Epidermal melanocyte (primary cell): Measurements from ENCODE around the gene BLZF1.
A peak's percentile ranks its signal among the peaks of the same experiment; 100 is the strongest.
"Not testable (repeated sequence)": the region's sequence is repeated elsewhere in the genome, so short reads cannot be mapped to it uniquely, and the experiment has no call there.

Source experiments
- DNase-seq: peaks from one replicate; pipeline ENCODE4 v3.0.0; 2011; ENCODE audit warnings: low spot score; ENCODE audit not compliant: insufficient read length

Gene BLZF1, protein sequence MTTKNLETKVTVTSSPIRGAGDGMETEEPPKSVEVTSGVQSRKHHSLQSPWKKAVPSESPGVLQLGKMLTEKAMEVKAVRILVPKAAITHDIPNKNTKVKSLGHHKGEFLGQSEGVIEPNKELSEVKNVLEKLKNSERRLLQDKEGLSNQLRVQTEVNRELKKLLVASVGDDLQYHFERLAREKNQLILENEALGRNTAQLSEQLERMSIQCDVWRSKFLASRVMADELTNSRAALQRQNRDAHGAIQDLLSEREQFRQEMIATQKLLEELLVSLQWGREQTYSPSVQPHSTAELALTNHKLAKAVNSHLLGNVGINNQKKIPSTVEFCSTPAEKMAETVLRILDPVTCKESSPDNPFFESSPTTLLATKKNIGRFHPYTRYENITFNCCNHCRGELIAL

DNA sequence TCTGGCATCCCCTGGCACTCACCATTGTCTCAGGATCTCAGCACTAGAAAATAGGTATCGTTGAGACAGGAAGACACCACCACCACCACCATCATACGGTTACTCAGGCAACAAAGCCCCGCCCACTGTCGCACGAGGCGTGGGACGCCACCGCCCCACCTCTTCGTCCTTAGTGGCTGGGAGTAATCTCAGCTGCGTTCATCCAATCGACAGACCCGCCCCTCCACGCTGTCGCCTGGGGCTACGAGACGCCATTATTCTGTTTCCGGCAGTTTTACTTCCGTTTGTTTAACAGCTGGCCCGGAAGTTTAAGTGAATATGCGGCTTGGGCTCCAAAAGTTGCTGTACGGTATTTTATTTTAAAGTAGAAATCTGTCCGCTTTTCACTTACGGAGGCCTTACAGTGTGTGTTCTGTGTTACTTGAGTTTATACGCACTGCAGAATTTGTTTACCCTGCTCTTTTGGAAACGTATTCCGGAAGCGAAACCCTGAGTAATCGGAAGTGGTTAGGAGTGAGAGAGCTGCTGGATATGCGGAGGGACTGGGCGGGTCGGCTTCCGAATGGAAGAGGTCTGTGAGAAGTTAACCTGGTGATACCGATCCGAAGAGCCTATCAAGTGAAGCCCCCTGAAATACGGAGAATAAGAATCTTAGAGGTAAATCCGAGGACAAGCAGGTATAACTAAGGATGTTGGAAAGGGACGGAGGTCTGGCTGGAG is at the start of gene BLZF1, which contains the start of gene NME7:
BLZF1 (plus strand) TSS at position 510 of the 720 bp plus-strand sequence. CDS start 1,328 bp downstream, outside the sequence.
NME7 (minus strand) TSS at position 112 of the 720 bp plus-strand sequence; CDS start at position 25, 87 bp downstream.
- DNase-seq: peak; percentile 80

DNA sequence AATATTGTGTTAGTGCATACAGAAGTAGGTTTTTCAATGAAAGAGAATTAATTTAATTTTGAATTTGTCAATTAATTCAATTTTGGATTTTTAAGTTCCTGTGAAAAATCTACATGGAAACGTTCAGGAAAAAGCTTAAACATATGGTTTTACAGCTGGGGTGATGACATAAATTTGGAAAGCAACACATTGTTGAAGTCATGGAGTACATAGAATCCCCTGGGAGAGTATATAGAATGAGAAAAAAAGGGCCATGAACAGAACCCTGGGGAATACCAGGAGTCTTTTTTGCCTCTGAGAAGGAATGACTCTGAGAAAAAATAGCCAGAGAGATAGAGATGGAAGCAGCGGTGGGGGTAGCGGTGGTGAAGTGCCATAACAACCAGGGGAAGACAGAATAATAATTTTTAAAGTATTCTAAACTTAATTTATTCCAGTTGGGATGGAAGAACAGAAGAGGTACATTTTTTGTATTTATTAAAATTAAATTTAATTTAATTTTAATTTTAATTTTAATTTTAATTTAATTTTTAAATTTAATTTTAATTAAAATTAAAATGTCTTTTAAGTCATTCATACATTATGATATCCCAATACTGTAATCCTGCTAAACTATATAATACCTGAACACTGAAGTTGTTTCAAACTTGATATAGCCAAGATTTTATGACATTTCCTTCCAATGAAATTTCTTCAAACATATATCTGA is 49.3 kb upstream of the BLZF1 start:
- no peak for DNase-seq

DNA sequence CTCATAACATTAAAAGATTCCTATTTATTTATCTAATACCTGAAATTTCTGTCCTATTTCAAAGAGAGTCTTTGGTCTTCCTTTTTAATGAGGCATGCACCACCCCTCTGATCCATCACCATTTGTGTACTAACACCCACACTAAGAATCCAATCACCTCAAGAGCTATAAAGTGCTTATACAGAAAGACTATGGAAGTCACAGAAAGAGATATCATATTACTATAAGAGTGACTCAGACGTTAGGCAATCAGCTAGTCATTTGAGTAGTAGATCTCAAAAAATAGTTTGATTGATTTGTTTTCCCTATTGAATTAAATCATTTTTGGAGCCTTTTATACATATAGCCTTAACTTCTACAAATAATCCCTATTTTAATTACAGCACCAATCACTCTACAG is 46.5 kb upstream of the BLZF1 start:
- DNase-seq: no peak

DNA sequence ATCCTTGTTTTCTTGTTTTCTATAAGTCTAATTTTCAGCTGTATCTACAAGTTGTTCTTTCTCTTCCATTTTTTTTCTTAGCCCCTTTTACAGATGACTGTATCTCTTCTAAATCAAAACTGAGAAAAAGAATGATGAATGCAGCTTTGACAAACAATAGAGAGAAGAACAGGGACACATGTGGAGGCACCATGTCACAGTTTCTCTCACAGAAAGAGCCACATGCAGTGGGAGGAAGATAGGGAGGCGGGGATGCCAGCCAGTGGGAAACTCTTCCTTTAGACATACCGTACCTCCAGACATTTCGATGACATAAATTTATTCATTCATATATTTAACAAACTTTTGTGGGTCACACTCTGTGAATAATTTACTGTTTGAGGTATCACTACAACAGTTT is 45.9 kb upstream of the BLZF1 start:
- no peak for DNase-seq

DNA sequence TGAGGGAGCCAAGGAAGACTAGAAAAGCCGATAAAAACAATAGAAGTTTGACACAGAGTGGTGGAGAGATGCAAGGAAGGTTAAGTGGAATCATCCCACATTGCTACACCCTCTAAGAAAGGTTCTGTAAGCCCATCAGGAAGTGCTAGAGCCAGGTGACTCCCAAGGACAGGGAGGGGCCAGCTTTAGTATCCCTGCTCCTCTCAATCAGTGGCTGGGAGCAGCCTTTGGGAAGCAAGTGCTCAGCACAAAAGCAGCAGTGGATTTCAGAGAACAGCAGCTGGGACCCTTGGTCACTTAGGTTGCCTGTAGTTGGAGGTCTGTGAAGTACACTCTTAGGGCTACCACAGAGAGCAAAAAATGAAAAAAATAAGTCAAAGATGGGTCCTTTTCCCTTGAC is 42.9 kb upstream of the BLZF1 start:
- DNase-seq: no peak

DNA sequence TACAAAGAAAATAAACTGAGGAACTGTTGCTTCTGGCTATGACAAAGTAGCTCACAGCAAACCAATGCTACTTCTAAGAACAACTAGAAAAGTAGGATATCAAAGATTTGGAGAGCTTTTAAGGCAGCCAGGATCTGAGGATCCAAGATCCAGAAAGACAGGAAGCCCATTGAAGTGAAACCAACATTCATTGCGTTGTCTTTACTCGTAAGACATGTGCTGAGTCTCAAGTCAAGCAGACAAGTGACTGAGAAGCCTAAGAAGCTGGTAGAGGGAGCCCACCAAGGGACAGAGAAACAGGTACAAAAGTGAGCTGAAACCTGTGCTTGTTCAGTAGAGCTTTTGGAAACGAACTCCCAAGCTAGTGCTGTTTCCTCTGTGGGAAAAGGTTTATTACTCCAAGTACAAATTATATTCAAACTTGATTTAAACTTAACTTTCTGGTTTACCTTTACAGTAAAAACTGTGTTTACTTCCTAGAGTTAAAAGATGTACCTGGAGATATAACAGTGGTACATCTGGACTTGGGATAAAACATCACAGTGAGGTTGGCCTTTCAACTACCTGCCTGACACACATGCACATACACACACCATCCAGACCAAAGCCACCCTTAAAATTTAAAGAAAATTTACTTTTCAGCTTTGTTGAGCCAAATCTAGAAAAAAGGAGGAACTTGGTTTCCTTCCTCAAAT is 41.6 kb upstream of the BLZF1 start:
- no peak for DNase-seq

DNA sequence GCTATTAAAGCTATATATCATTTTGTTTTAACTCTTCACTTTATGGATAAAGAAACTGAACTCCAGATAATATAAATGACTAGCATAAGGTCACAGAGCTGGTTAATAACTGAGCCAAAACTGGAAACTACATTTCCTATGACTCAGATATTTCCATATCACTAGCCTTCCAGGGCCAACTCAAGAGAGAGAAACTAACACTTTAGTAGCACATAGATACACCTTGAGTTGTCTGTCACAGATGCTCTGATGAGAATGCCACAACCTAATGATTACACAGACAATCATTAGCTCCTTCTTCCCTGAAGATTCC is 41.1 kb upstream of the BLZF1 start:
- no peak for DNase-seq

DNA sequence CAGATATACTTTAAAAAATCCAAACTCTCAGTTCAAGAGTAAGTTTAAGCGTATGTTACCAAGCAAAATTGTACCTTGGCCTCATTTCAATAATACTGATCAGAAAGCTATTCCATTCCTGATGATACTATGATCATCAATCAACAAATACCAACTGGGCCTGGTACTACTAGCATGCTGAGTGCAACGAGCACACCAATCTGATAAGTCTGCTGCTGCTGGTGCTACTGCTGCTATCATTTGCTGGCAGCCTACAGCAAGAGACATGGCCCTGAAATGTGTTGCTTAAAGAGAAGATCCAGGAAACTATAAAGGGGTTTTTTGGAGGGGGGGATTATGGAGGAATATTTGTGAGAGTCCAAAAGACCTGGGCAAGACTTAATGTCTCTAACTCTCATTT is 40.1 kb upstream of the BLZF1 start:
- no peak for DNase-seq

DNA sequence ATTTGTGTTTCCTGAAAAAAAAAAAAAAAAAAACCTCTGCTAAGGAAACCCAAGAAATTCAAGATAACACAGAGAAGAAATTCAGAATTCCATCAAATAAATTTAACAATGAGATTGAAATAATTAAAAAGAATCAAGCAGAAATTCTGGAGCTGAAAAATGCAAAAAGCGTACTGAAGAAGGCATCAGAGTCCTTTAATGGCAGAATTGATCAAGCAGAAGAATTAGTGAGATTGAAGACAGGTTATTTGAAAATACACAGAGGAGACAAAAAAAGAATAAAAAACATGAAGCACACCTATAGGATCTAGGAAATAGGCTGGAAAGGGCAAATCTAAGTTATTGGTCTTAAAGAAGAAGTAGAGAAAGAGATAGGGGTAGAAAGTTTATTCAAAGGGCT is 38.6 kb upstream of the BLZF1 start:
- no peak for DNase-seq

DNA sequence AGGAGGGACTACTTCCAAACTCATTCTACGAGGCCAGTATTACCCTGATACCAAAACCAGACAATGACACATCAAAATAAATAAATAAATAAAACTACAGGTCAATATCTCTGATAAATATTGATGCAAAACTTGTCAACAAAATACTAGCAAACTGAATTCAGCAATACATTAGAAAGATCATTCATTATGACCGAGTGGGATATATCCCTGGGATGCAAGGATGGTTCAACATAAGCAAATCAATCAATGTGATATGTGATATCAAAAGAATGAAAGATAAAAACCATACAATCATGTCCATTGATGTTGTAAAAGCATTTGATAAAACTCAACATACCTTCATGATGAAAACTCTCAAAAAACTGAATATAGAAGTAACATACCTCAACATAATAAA is 37.1 kb upstream of the BLZF1 start:
- DNase-seq: no peak

DNA sequence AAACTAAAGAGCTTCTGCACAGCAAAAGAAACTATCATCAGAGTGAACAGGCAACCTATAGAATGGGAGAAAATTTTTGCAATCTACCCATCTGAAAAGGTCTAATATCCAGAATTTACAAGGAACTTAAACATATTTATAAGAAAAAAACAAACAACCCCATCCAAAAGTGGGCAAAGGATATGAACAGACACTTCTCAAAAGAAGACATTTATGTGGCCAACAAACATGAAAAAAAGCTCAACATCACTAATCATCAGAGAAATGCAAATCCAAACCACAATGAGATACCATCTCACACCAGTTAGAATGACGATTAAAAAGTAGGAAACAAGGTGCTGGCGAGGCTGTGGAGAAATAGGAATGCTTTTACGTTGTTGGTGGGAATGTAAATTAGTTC is 33.3 kb upstream of the BLZF1 start:
- not testable (repeated sequence) for DNase-seq

DNA sequence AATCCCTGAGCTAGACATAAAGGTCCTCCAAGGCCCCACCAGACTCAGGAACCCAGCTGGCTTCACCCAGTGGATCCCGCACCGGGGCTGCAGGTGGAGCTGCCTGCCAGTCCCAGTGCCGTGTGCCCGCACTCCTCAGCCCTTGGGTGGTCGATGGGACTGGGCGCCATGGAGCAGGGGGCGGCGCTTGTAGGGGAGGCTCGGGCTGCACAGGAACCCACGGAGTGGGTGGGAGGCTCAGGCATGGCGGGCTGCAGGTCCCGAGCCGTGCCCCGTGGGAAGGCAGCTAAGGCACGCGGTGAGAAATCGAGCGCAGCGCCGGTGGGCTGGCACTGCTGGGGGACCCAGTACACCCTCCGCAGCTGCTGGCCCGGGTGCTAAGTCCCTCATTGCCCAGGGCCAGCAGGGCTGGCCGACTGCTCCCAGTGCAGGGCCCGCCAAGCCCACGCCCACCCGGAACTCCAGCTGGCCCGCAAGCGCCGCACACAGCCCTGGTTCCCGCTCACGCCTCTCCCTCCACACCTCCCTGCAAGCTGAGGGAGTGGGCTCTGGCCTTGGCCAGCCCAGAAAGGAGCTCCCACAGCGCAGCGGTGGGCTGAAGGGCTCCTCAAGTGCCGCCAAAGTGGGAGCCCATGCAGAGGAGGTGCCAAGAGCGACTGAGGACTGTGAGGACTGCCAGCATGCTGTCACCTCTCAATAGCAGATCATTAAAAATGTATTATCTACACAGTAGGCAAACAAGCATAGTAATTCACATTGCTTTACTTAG is 30.9 kb upstream of the BLZF1 start:
- not testable (repeated sequence) for DNase-seq

DNA sequence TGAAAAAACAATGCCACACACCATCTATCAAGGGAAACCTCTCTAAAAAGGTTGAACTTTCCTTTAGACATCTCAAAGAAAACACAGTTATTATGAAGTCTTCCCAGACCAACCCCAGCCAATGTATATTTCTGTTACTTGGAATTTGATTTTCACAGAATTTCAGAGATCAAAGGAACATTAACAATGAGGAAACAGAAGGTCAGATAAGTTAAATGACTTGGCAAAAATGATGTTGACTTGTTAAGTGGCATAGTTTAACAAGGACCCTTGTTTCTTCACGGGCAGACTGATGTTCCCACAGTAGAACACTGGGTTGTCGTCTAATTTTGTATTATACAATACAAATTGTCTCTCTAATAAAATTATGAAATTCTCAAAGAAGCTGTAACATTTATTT is 29.4 kb upstream of the BLZF1 start:
- no peak for DNase-seq

DNA sequence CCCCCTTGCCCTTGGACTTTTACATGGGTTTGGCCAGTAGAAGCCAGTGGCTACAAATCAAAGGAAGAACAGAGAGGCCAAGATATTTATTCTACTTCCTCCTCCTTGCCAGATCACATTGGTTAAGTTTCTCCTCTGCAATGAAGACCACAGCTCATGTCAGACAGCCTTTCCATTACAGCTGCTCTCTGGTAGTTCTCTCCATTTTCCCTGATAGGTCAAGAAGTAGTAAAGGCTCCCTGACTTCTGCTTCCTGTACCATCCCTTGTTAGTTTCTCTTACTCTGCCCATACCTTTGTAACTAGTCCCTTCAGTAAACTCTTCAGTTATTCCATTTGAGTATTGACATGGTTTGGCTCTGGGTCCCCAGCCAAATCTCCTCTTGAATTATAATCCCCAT is 28.2 kb upstream of the BLZF1 start:
- DNase-seq: no peak

DNA sequence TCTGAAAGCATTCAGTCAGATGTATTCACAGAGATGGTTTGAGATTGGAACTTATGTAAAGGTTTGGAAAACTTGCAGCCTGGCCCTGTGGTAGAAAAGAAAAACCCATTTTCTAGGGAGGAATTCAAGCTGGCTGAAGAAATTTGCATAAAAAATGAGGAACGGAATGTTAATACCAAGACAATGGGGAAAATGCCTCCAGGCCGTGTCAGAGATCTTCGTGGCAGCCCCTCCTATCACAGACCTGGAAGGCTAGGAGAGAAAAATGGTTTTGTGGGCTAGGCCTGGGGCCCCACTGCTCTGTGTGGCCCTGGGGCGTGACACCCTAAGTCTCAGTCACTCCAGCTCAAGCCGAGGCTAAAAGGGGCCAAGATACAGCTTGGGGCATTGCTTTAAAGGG is 27.1 kb upstream of the BLZF1 start:
- DNase-seq: no peak

DNA sequence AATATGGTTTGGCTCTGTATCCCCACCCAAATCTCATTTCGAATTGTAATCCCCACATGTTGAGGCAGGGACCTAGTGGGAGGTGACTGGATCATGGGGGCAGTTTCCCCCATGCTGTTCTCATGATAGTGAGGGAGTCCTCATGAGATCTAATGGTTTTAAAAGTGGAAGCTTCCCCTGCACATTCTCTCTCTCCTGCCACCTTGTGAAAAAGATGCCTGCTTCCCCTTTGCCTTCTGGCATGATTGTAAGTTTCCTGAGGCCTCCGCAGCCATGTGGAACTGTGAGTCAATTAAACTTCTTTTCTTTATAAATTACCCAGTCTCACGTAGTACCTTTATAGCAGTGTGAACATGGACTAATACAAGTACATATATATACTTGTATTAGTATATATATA is 25.9 kb upstream of the BLZF1 start:
- DNase-seq: not testable (repeated sequence)

DNA sequence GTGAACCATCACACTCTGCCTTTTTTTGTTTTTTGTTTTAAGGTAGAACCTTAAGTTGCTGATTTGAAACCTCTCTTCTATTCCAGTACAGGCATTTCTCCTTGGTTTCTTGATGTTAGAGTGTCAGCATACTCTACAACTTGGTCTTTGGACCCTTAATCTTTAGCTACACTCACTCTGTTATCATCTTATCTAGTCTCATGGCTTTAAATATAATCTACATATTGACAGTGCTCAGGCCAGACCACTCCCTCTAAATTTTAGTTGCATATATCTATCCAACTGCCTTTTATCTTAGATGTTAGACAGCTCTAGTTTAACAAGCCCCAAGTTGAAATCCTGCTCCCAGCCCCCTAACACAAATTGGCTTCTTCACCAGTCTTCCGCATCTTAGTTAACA is 22.5 kb upstream of the BLZF1 start:
- no peak for DNase-seq

DNA sequence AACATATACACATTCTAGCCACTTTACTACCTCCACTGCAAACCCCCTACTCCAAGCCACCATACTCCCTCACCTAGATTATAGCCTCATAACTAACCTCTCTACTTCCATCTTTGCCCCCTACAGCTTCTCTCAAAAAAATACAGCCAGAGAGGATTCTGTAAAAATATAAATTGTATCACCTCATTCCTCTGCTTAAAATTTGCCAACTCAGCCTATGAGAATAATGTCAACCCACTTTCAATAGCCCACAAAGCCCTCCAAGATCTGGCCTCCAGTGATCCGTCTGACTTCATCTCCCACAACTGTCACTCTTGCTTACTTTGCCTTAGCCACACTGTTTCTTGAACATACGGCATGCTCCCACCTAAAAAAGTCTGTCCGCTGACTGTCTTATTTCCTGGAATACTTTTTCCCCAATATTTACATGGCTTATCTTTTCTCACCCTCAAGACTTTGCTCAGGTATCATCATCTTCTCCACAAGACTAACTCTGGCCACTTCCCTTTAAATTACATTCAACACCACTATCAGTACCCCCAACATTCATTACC is 21.9 kb upstream of the BLZF1 start:
- DNase-seq: no peak

DNA sequence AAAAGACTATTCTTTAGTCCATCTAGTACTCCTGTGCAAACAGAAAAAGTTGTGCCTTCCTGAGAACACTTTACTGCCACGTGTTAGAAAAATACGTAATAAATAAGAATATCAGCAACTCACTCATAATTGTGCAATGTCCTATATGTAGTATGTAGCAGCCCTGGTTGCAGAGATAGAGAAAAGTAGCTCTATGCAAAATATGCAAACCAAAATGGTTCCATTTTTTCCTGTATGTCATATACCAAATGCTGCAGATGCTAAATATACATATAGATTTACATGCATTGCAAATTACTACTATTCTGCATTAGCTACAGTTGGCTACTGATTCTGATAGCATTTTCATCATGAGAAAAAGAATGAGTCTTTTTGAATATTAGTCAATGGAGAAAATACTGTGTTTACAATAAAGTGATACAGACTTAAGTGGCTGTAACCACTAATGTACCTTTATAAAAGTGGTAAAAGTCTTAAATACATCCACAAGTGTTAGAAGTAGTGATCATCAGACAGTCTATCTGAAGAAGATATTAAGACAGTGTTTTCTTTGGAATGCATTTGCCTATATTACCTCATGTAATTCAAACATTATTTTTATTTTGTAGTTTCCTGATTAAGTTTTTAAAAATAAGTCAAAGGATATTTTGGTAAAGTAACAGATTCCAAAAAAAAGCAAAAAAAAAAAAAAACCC is 20.2 kb upstream of the BLZF1 start:
- DNase-seq: no peak
